GM12865 (cell line): Measurements from ENCODE around the gene YTHDF1.

Source experiments
- DNase-seq: peaks from one replicate; pipeline ENCODE4 v3.0.0; 2010; ENCODE audit warnings: low read depth
- H3K4me3 ChIP-seq: 2 replicates; pipeline ENCODE4 v1.5.1; 2011; ENCODE audit warnings: mild to moderate bottlenecking, low read depth, low read length, control low read depth
- TF ChIP-seq, protein P1 (sequence below): IDR thresholded peaks from 2 replicates; pipeline ENCODE4 v1.5.1; 2011; ENCODE audit warnings: low read length, control low read depth, low read depth, inconsistent platforms; ENCODE audit not compliant: insufficient read depth; ENCODE audit errors: missing control alignments

YTHDF1 gene

DNA sequence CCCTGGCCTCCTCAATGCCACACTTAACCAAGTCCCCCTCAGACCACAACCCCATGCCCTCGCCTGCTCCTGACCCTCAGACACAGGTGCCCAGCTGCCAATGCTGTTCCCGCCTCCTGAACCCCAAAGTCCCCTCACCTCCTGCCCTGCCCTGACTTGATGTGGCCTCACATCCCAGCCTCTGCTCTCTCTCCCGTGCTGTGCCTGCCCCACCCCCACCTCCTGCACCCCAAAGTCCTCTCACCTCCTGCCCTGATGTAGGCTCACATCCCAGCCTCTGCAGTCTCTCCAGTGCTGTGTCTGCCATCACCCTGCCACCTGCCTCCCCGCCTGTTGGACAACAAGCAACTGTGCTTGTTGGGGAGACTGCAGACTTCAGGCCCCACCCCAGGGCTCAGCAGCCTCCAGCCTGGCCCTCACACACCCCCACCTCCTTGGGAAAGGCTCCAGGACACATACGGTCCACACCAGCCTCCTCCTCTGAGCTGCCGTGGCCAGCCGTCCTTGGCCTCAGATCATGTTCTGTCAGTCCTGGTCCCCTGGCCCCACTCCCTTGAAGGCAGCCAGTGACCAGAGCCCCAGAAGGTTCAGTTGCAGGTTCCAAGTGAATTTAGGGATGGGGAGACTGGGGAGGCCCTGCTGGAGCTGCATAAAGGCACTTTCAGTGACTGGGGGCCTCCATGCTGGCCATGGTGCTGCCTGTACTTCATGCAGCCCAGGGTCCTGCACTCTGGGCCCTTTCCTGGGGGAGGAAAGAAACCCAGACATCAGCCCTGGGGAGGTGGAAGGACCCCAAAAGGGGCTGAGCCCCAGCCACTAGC, 28.4 kb downstream of the YTHDF1 start:
- H3K4me3 ChIP-seq = no peak overlapping the region
- DNase-seq = no peak
- TF ChIP-seq, protein P1, sequence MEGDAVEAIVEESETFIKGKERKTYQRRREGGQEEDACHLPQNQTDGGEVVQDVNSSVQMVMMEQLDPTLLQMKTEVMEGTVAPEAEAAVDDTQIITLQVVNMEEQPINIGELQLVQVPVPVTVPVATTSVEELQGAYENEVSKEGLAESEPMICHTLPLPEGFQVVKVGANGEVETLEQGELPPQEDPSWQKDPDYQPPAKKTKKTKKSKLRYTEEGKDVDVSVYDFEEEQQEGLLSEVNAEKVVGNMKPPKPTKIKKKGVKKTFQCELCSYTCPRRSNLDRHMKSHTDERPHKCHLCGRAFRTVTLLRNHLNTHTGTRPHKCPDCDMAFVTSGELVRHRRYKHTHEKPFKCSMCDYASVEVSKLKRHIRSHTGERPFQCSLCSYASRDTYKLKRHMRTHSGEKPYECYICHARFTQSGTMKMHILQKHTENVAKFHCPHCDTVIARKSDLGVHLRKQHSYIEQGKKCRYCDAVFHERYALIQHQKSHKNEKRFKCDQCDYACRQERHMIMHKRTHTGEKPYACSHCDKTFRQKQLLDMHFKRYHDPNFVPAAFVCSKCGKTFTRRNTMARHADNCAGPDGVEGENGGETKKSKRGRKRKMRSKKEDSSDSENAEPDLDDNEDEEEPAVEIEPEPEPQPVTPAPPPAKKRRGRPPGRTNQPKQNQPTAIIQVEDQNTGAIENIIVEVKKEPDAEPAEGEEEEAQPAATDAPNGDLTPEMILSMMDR = no peak

DNA sequence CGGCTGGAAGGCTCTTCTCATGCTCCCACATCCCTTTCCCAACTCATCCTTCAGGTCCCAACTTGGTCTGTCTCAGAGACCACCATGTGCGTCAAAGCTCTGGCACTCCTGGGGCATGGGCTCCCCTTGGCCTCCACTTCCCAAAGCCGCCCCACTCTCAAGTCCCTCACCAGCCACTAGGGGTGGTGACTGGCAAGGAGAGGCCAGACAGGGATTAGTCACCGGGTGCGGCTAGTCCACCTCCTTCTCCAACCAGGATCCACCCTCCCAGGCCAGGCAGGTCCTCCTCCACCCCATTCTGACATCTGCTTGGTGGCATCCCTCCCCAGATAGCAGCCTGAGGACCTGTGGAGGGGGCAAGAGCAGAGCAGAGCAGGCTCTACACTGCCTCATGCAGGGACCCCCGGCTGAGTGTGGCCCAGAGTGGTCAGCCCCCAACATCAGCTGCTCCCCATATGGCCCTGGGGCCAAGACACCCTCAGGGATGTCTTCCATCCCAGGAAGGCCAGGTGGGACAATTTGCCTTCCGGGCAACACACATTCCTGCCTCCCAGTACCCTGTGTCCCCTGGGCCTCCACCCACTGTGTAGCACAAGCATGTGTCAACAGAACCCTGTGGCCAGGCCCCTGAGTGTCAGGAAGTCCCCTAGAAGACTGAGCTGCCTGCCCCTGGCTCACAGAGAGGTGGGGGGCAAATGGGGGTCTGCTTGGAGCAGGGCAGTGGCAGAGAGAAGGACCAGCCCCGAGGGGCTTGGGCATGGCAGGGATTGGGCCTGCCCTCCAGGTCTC, 29.2 kb downstream of the YTHDF1 start:
- TF ChIP-seq, protein P1 = no peak
- H3K4me3 ChIP-seq = no peak overlapping the region
- no peak for DNase-seq

DNA sequence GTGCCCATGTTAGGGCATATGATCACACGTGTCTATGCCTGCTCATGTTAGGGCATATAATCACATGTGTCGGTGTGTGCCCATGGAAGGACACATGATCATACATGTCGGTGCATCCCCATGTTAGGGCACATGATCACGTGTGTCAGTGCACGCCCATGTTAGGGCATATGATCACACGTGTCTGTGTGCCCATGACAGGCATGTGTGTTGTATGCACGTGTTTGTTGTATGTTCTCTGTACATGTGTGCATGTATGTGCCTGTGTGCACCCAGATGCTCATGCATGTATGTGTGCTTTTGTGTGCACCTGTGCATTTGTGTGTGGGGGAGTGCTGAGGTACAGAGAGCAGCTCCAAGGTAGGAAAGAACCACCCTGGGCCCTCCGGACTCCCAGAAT, 29.8 kb downstream of the YTHDF1 start:
- TF ChIP-seq, protein P1 = no peak
- no peak for DNase-seq
- no peak overlapping the region for H3K4me3 ChIP-seq

DNA sequence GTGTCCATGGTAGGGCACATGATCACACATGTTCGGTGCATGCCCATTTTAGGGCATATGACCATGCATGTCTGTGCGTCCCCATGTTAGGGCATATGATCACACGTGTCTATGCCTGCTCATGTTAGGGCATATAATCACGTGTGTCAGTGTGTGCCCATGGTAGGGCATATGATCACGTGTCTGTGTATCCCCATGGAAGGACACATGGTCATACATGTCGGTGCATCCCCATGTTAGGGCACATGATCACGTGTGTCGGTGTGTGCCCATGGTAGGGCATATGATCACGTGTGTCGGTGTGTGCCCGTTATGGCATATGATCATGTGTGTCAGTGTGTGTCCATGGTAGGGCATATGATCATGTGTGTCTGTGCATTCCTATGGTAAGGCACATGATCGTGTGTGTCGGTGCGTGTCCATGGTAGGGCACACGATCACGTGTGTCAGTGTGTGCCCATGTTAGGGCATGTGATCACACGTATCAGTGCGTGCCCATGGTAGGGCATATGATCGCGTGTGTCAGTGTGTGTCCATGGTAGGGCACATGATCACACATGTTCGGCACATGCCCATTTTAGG, 30.6 kb downstream of the YTHDF1 start:
- TF ChIP-seq, protein P1 = no peak
- no peak for DNase-seq
- no peak overlapping the region for H3K4me3 ChIP-seq

DNA sequence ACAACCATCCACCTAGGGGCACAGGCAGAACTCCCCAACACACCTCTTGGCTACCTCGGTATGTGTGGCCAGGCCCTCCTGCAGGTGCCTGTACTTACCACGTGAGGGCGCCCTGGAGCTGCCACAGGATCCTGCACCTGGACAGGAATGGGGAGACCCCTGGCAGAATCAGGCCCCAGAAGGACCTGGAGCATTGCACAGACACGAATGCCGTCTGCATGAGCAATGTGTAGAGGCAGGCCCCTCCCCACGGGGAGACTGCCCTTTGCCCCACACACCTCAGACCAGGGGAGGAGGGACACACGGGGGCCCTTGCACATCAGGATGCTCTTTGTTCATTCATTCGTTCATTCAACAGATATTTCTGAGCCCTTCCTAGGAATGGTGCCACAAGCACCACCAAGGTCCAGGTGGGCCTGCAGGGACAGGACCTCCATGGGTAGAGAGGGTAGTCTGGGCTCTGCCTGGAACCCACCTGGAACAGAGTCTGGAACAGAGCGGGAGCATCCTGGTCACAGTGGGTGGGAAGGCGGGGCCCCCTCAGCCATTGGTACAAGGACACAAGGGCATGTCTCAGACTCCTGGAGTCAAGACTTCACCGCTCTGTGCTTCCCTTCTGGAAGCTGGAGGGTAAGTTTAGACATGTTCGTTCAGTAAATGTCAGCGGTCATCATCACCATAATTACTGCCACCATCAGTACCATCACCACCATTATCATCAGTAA, 32.3 kb downstream of the YTHDF1 start:
- H3K4me3 ChIP-seq = no peak overlapping the region
- DNase-seq = peak; percentile 50
- TF ChIP-seq, protein P1 = peak; percentile 92

DNA sequence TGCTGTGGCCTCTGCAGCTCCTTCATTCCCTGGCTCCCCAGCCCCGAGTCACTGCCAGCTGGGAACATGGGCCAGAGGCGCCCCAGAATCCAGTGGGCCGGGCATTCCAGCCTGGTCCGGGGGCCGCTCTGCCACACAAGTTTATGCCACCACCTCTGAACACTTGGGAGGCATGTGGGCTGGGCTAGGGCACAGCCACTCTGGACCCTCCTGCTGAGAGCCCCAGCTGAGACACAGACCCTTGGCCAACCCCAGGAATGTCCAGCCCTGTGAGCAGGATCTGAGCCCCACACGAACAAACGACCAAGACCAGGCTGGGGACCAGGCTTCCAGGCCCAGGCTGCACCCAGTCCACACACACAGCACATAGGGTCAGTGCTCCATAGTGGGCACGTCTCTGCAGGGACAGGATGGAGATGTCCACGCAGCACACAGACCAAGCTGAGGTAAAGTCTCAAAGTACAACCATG, 33.0 kb downstream of the YTHDF1 start:
- TF ChIP-seq, protein P1 = no peak
- no peak for DNase-seq
- no peak overlapping the region for H3K4me3 ChIP-seq
